HG03135 (cell line): ENCODE results near the gene INCA1.

Experiments
- ATAC-seq: cut with Tn5 transposase; IDR thresholded peaks from one replicate; pipeline ENCODE4 v1.9.1; 2021; ENCODE audit warnings: mild to moderate bottlenecking, moderate library complexity; ENCODE audit not compliant: unreplicated experiment

The INCA1 gene

GRCh38 chr17:4972322-4972721 is 25.0 kb downstream of the INCA1 start:
- ATAC-seq = no peak

GRCh38 chr17:4971826-4972225 is 25.5 kb downstream of the INCA1 start:
- no peak for ATAC-seq

- no peak for ATAC-seq
These were observed 27.0 kb downstream of the INCA1 start for GRCh38 chr17:4970273-4970672.

GRCh38 chr17:4969551-4970173 is 27.7 kb downstream of the INCA1 start:
- no peak for ATAC-seq

- no peak for ATAC-seq
These were observed 28.2 kb downstream of the INCA1 start for GRCh38 chr17:4969047-4969550.

GRCh38 chr17:4968486-4969046 is 28.8 kb downstream of the INCA1 start:
- no peak for ATAC-seq

GRCh38 chr17:4967539-4968485 is 29.5 kb downstream of the INCA1 start, which contains the start of gene SPAG7:
Gene SPAG7 (minus strand): TSS chr17:4967817. CDS start chr17:4967804, 13 bp downstream.
- ATAC-seq = peak; percentile 68

GRCh38 chr17:4966844-4967538 is 30.3 kb downstream of the INCA1 start:
- ATAC-seq = peak; percentile 84

GRCh38 chr17:4965311-4965986 is 31.9 kb downstream of the INCA1 start:
- ATAC-seq = no peak

- ATAC-seq = no peak
These were observed 36.9 kb downstream of the INCA1 start for GRCh38 chr17:4960279-4960922.

- no peak for ATAC-seq
These were observed 37.9 kb downstream of the INCA1 start for GRCh38 chr17:4959261-4959965.

GRCh38 chr17:4958102-4958501 is 39.2 kb downstream of the INCA1 start:
- no peak for ATAC-seq

GRCh38 chr17:4956493-4957061 is 40.7 kb downstream of the INCA1 start:
- no peak for ATAC-seq

- ATAC-seq = no peak
These were observed 42.2 kb downstream of the INCA1 start for GRCh38 chr17:4955091-4955490.

- ATAC-seq = no peak
These were observed 43.8 kb downstream of the INCA1 start for GRCh38 chr17:4953451-4953961.

GRCh38 chr17:4951486-4951885 is 45.8 kb downstream of the INCA1 start:
- ATAC-seq = no peak

GRCh38 chr17:4950746-4951204 is 46.5 kb downstream of the INCA1 start, which contains the start of gene ENO3:
Gene ENO3 (plus strand): TSS chr17:4951119. CDS start chr17:4951830, 711 bp downstream.
- no peak for ATAC-seq

GRCh38 chr17:4950075-4950745 is 47.1 kb downstream of the INCA1 start:
- ATAC-seq = peak; percentile 2
